Measurements from ENCODE around the gene TOX2. TPM values are rescaled to one million over a fixed set of nuclear protein-coding genes. Genes with fewer than 3 reads are reported as not detected.

TOX2 gene
- total and polyA plus RNA-seq, 2 of the 8 experiments (the other 6 are each of a cell fraction or from before 2014, with no cell fraction given), result 1.8 to 3.4 TPM

GRCh38 chr20:43971267-43971666 lies 56.6 kb downstream of the TOX2 start:
- Histone ChIP-seq H3K27ac (ENCODE audit: low read depth, low read length) (no peak overlapping the region), H3K18ac (ENCODE audit: extremely low read depth, low read length) (no peak overlapping the region), H4K20me1 (replicated peaks in 1 of 2; ENCODE audit: control insufficient read depth in 1 of 2, insufficient read depth in 2 of 2, low read length in 2 of 2) (peaks cover 0 to 5% of the 10 kb centered on the region in 2 experiments), H2BK12ac (ENCODE audit: low read depth, low read length) (no peak overlapping the region), H3K27me3 (replicated peaks in 1 of 4; ENCODE audit: control insufficient read depth in 3 of 4, extremely low read depth in 1 of 4, insufficient read depth in 3 of 4, low read length in 3 of 4) (no peaks in the 10 kb centered on the region; a peak in 1 of 7 replicates), H3K23ac (ENCODE audit: insufficient read length) (no peak overlapping the region), H3K79me2 (ENCODE audit: control insufficient read depth in 1 of 2, insufficient read depth in 2 of 2, low read length in 2 of 2) (no peaks in the 10 kb centered on the region), H4K91ac (replicated peaks; ENCODE audit: insufficient read length, low read length) (no peak overlapping the region), H3K14ac (ENCODE audit: insufficient read length) (no peak overlapping the region), H3K36me3 (ENCODE audit: control insufficient read depth in 2 of 4, insufficient read depth in 4 of 4, low read length in 3 of 4) (no peaks in the 10 kb centered on the region), H3K4me3 (ENCODE audit: extremely low read depth in 1 of 4, insufficient read depth in 2 of 4, low read depth in 3 of 4, low read length in 4 of 4) (no peak overlapping the region), H4K5ac (ENCODE audit: insufficient read length, low read depth, low read length) (no peak overlapping the region), H2BK15ac (ENCODE audit: low read length) (no peak overlapping the region), H3K4me1 (replicated peaks in 1 of 4; ENCODE audit: control insufficient read depth in 3 of 4, insufficient read depth in 4 of 4, low read length in 3 of 4) (peaks cover 0 to 7% (median 1%) of the 10 kb centered on the region in 4 experiments; a peak in 3 of 7 replicates), H2BK5ac (ENCODE audit: low read depth, low read length) (no peak overlapping the region), H2AFZ (ENCODE audit: low read length) (no peak overlapping the region), H3K4me2 (ENCODE audit: insufficient read depth in 1 of 2, low read depth in 2 of 2, low read length in 2 of 2) (no peak overlapping the region), H3K9ac (replicated peaks in 1 of 4; ENCODE audit: extremely low read depth in 1 of 4, low read depth in 3 of 4, low read length in 3 of 4) (no peak overlapping the region), H3K79me1 (ENCODE audit: low read depth, low read length) (no peaks in the 10 kb centered on the region), H2BK20ac (ENCODE audit: low read length) (no peak overlapping the region), H3K56ac (replicated peaks; ENCODE audit: insufficient read length, low read depth, low read length) (no peak overlapping the region), H4K8ac (ENCODE audit: extremely low read depth, insufficient read depth, low read length) (no peak overlapping the region), H3K23me2 (ENCODE audit: low read depth, low read length) (peaks cover 7% of the 10 kb centered on the region; the same call in 1 of the 2 replicates), H3K4ac (replicated peaks; ENCODE audit: insufficient read length, low read depth, low read length) (no peak overlapping the region), H3K9me3 (ENCODE audit: insufficient read depth in 2 of 2, low read depth in 1 of 2, low read length in 1 of 2) (no peaks in the 10 kb centered on the region), H2AK5ac (ENCODE audit: low read depth, low read length) (no peak overlapping the region), H2BK120ac (replicated peaks; ENCODE audit: low read depth, low read length) (no peak overlapping the region)
- ChIA-PET POLR2A (ENCODE audit: partially characterized antibody) (interaction anchor here (0.6 kb wide), 1 partner anchor 351 kb away, joined by 3 read pairs; no protein-coding TSS in a partner anchor), CTCF (ENCODE audit: partially characterized antibody) (interaction anchor here (1.2 to 7.0 kb wide), 3 partner anchors 13 to 41 kb away, joined by 3 to 32 read pairs (median 4); no protein-coding TSS in a partner anchor)
- FAIRE-seq (no peak), DNase-seq (ENCODE audit: low read depth in 1 of 2, low spot score in 2 of 2) (no peak)
- TF ChIP-seq NRF1 (IDR thresholded peaks at IDR 0.05; ENCODE audit: low read depth, low read length) (no peak), SP1 (IDR thresholded peaks at IDR 0.05; ENCODE audit: low read depth, low read length) (no peak), YY1 (IDR thresholded peaks at IDR 0.05; ENCODE audit: low read depth, low read length) (no peak), KDM1A (IDR thresholded peaks at IDR 0.05; ENCODE audit: borderline replicate concordance, low read length) (no peak), JUND (IDR thresholded peaks at IDR 0.05; ENCODE audit: low read length) (no peak), RFX5 (IDR thresholded peaks at IDR 0.05; ENCODE audit: borderline replicate concordance, low read depth, low read length) (no peak), EZH2 (IDR thresholded peaks at IDR 0.05; ENCODE audit: low read depth, low read length, severe bottlenecking) (no peak)
- WGBS, 2 experiments (ENCODE audit: extremely low coverage in 1 of 2, insufficient coverage in 1 of 2, insufficient read length in 1 of 2, insufficient replicate concordance in 2 of 2, low coverage in 1 of 2, low lambda C conversion rate in 2 of 2, missing lambda C conversion rate in 1 of 2), result 96% methylated on average over 10 of the region's 10 CpGs; no CpG with 5 or more reads in 1 of the 2 experiments

All from H1 (cell line).